Myometrial cell (primary cell): Measurements from ENCODE around the gene GOLGA8T. TPM values are rescaled to one million over a fixed set of nuclear protein-coding genes. Genes with fewer than 3 reads are reported as not detected.

ENCODE experiments used
- total RNA-seq: library from RNA; depleted of rRNA; stranded (reverse); fragments of >200 nt; gene quantifications from 2 replicates; pipeline ENCODE4 v1.2.3, GENCODE V29; 2015

GOLGA8T gene
- not detected in 2 replicates for total RNA-seq

GRCh38 chr15:30134751-30135150 is at the start of gene GOLGA8T:
Gene GOLGA8T (plus strand): TSS chr15:30135051. CDS start chr15:30135149, 98 bp downstream.

Other genes with a start within 250 kb of the GOLGA8T start
- not detected in 2 replicates for gene GOLGA8J, start 52.1 kb upstream of the GOLGA8T start, total RNA-seq